HCT116 (cell line): ENCODE data around the gene SCPEP1.
"Not testable (repeated sequence)": the region's sequence is repeated elsewhere in the genome, so short reads cannot be mapped to it uniquely, and the experiment has no call there.

Experiments
- CBX3 ChIP-seq: IDR thresholded peaks from 2 replicates; pipeline ENCODE4 v1.6.1; 2012; ENCODE audit warnings: low read depth
- CTCF ChIP-seq, 3 experiments: fragments of 200-600 bp in 1 of 3; sonication (generic) in 1 of 3; IDR thresholded peaks in 2 of 3; conservative IDR thresholded peaks in 1 of 3; 2 replicates each; pipeline ENCODE4 v1.5.1; 2012 to 2017; ENCODE audit warnings: low read depth in 2 of 3, low read length in 2 of 3, antibody characterized with exemption in 1 of 3, borderline replicate concordance in 1 of 3, control low read depth in 1 of 3, mild to moderate bottlenecking in 1 of 3, mixed read lengths in 1 of 3, mixed run types in 1 of 3, moderate library complexity in 1 of 3; ENCODE audit not compliant: insufficient read depth in 1 of 3
- SRF ChIP-seq: IDR thresholded peaks from 2 replicates; pipeline ENCODE4 v1.6.1; 2012; ENCODE audit warnings: low read depth

GRCh38 chr17:56965681-56966080, 12.2 kb upstream of the SCPEP1 start:
- not testable (repeated sequence) for TF ChIP-seq CTCF (IDR thresholded peaks at IDR 0.05 in 2 of 3, conservative IDR thresholded peaks at IDR 0.05 in 1 of 3; ENCODE audit: borderline replicate concordance in 1 of 3, insufficient read depth in 1 of 3, low read depth in 2 of 3, low read length in 2 of 3); SRF; CBX3
